Ishikawa (cell line): ENCODE results near the gene KLF18.

ENCODE experiments used
- CEBPB ChIP-seq: IDR thresholded peaks from 2 replicates; pipeline ENCODE4 v1.6.1; 2012
- CREB1 ChIP-seq: IDR thresholded peaks from 2 replicates; pipeline ENCODE4 v1.6.1; 2012; ENCODE audit warnings: low read depth
- EGR1 ChIP-seq: IDR thresholded peaks from 2 replicates; pipeline ENCODE4 v1.6.1; 2012
- EP300 ChIP-seq: IDR thresholded peaks from 2 replicates; pipeline ENCODE4 v1.6.1; 2012; ENCODE audit warnings: borderline replicate concordance
- FOXM1 ChIP-seq: IDR thresholded peaks from 2 replicates; pipeline ENCODE4 v1.6.1; 2012; ENCODE audit warnings: low read depth, borderline replicate concordance
- NFIC ChIP-seq: IDR thresholded peaks from 2 replicates; pipeline ENCODE4 v1.6.1; 2012
- RAD21 ChIP-seq: IDR thresholded peaks from 2 replicates; pipeline ENCODE4 v1.6.1; 2012; ENCODE audit warnings: low read depth
- TAF1 ChIP-seq: IDR thresholded peaks from 2 replicates; pipeline ENCODE4 v1.6.1; 2012; ENCODE audit warnings: low read depth, mild to moderate bottlenecking
- TCF12 ChIP-seq: IDR thresholded peaks from 2 replicates; pipeline ENCODE4 v1.6.1; 2012; ENCODE audit warnings: low read depth
- TEAD4 ChIP-seq: IDR thresholded peaks from 2 replicates; pipeline ENCODE4 v1.6.1; 2012
- YY1 ChIP-seq: IDR thresholded peaks from 2 replicates; pipeline ENCODE4 v1.6.1; 2012; ENCODE audit warnings: low read depth
- ZBTB7A ChIP-seq: IDR thresholded peaks from 2 replicates; pipeline ENCODE4 v1.6.1; 2012; ENCODE audit warnings: low read depth
- TF ChIP-seq, protein P1 (sequence below): IDR thresholded peaks from 2 replicates; pipeline ENCODE4 v1.6.1; 2012; ENCODE audit warnings: low read depth, mild to moderate bottlenecking
- TF ChIP-seq, protein P2 (sequence below): IDR thresholded peaks from 2 replicates; pipeline ENCODE4 v1.6.1; 2012
- TF ChIP-seq, protein P3 (sequence below): IDR thresholded peaks from 2 replicates; pipeline ENCODE4 v1.6.1; 2012

The KLF18 gene

DNA sequence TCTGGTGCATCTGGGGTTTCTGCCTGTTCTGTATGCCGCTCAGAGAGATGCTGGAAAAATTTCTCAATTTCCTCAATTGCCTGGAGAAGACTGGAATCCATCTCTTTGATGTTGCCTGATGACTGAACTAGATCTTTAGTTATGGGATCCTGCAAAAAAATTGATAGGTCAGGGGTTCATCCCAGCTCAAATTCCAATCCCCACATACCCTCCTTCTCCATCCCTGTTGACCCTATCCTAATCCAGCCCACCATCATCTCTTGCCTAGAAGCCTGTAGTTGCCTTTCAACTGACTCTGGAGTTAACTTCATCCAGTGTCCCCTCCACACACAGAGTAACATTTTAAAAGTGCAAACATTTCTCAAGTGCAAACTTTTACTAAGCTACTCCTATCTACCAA, at the start of gene KLF18:
TSS of gene KLF18 (minus strand) at position 101 of the 400 bp plus-strand sequence. CDS start at position 101, 0 bp downstream.
- TF ChIP-seq FOXM1: no peak
- no peak for TF ChIP-seq YY1
- TF ChIP-seq, protein P1, sequence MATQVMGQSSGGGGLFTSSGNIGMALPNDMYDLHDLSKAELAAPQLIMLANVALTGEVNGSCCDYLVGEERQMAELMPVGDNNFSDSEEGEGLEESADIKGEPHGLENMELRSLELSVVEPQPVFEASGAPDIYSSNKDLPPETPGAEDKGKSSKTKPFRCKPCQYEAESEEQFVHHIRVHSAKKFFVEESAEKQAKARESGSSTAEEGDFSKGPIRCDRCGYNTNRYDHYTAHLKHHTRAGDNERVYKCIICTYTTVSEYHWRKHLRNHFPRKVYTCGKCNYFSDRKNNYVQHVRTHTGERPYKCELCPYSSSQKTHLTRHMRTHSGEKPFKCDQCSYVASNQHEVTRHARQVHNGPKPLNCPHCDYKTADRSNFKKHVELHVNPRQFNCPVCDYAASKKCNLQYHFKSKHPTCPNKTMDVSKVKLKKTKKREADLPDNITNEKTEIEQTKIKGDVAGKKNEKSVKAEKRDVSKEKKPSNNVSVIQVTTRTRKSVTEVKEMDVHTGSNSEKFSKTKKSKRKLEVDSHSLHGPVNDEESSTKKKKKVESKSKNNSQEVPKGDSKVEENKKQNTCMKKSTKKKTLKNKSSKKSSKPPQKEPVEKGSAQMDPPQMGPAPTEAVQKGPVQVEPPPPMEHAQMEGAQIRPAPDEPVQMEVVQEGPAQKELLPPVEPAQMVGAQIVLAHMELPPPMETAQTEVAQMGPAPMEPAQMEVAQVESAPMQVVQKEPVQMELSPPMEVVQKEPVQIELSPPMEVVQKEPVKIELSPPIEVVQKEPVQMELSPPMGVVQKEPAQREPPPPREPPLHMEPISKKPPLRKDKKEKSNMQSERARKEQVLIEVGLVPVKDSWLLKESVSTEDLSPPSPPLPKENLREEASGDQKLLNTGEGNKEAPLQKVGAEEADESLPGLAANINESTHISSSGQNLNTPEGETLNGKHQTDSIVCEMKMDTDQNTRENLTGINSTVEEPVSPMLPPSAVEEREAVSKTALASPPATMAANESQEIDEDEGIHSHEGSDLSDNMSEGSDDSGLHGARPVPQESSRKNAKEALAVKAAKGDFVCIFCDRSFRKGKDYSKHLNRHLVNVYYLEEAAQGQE: no peak
- TF ChIP-seq, protein P2, sequence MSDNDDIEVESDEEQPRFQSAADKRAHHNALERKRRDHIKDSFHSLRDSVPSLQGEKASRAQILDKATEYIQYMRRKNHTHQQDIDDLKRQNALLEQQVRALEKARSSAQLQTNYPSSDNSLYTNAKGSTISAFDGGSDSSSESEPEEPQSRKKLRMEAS: no peak
- TF ChIP-seq TEAD4: no peak
- TF ChIP-seq CEBPB: no peak
- TF ChIP-seq ZBTB7A: no peak
- no peak for TF ChIP-seq EP300
- no peak for TF ChIP-seq RAD21
- TF ChIP-seq, protein P3, sequence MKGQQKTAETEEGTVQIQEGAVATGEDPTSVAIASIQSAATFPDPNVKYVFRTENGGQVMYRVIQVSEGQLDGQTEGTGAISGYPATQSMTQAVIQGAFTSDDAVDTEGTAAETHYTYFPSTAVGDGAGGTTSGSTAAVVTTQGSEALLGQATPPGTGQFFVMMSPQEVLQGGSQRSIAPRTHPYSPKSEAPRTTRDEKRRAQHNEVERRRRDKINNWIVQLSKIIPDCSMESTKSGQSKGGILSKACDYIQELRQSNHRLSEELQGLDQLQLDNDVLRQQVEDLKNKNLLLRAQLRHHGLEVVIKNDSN: no peak
- no peak for TF ChIP-seq TCF12
- TF ChIP-seq TAF1: no peak
- TF ChIP-seq EGR1: no peak
- no peak for TF ChIP-seq NFIC
- no peak for TF ChIP-seq CREB1

DNA sequence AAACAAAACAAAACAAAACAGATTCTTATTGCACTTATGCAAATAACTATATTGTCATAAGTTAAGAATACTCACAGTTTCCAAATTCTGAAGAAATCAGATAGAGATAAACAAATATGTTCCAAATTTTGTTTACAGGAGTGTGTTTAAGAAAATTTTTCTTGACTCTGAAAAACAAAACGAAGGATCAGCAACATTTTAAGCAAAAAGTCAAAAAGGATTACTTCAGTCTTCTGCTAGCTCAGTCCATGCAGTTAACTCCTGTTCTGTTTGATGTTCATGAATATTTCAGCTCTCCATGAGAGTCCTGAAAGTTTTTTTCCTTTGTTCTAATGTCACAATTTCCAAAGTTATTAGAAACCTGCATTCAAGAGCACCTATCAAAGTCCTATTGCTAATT, 33.2 kb upstream of the KLF18 start:
- TF ChIP-seq, protein P3: no peak
- no peak for TF ChIP-seq TAF1
- TF ChIP-seq, protein P1: no peak
- TF ChIP-seq RAD21: no peak
- no peak for TF ChIP-seq ZBTB7A
- TF ChIP-seq FOXM1: no peak
- TF ChIP-seq CREB1: no peak
- TF ChIP-seq, protein P2: no peak
- no peak for TF ChIP-seq CEBPB
- TF ChIP-seq YY1: no peak
- TF ChIP-seq TEAD4: no peak
- TF ChIP-seq TCF12: no peak
- no peak for TF ChIP-seq EGR1
- no peak for TF ChIP-seq NFIC
- no peak for TF ChIP-seq EP300

DNA sequence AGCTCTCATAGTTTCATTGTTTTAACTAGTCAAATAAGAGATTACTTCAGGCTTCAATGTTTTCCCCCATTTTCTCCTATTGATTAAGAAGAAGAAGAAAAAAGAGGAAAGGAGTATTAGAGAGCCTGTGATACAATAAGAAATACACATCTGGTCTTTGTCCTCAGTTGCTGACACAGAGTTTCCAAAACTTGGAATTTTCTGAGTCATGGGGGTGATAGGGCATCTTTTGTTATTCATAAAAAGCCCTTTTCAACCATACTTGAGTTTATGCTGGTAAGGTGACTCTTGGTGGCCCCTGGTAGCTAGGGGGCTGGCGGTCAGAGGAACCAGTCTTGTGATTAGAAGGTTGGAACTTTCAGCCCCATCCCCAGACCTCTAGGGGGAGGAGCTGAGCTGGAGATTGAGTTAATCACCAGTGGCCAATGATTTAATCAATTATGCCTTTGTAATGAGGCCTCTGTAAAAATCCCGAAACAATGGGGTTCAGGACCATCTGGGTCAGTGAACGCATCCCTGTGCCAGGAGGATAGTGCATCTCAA, 28.9 kb upstream of the KLF18 start:
- TF ChIP-seq, protein P3: no peak
- TF ChIP-seq, protein P2: no peak
- TF ChIP-seq TCF12: no peak
- TF ChIP-seq RAD21: no peak
- TF ChIP-seq CEBPB: no peak
- TF ChIP-seq YY1: no peak
- TF ChIP-seq NFIC: no peak
- no peak for TF ChIP-seq CREB1
- no peak for TF ChIP-seq FOXM1
- TF ChIP-seq ZBTB7A: no peak
- TF ChIP-seq, protein P1: no peak
- no peak for TF ChIP-seq EGR1
- no peak for TF ChIP-seq TEAD4
- no peak for TF ChIP-seq EP300
